Heart left ventricle (tissue), 16 donors: ENCODE measurements around the gene BRWD1. TPM values are rescaled to one million over a fixed set of nuclear protein-coding genes. Genes with fewer than 3 reads are reported as not detected.

Experiments used
- ATAC-seq, 4 donors: fragments of 200-7000 bp; cut with Tn5 transposase; one replicate each; pipeline ENCODE4 v1.9.1; 2020 to 2022; ENCODE audit warnings: moderate library complexity in 4 of 4, mild to moderate bottlenecking in 3 of 4, moderate number of reproducible peaks in 1 of 4
- DNase-seq, 5 donors: peaks; one replicate each; pipeline ENCODE4 v3.0.0-alpha.2; 2020
- H3K27ac ChIP-seq, 12 donors: fragments of 200-600 bp; sonication (generic) in 4 of 12; one replicate each; pipeline versions ENCODE4 v1.5.0 to v1.8.0; 2016 to 2022; ENCODE audit warnings: mild to moderate bottlenecking in 2 of 12
- H3K27me3 ChIP-seq, 9 donors: fragments of 200-600 bp; sonication (generic) in 2 of 9; one replicate each; pipeline versions ENCODE4 v1.5.1 to v1.8.0; 2016 to 2022; ENCODE audit warnings: mild to moderate bottlenecking in 3 of 9
- H3K36me3 ChIP-seq, 9 donors: fragments of 200-600 bp; sonication (generic) in 2 of 9; one replicate each; pipeline versions ENCODE4 v1.5.0 to v1.8.0; 2018 to 2022; ENCODE audit warnings: mild to moderate bottlenecking in 2 of 9
- H3K4me1 ChIP-seq, 12 donors: fragments of 200-600 bp; sonication (generic) in 4 of 12; one replicate each; pipeline versions ENCODE4 v1.5.0 to v1.8.0; 2016 to 2022; ENCODE audit warnings: mild to moderate bottlenecking in 3 of 12
- H3K4me3 ChIP-seq, 12 donors: fragments of 200-600 bp; sonication (generic) in 4 of 12; one replicate each; pipeline versions ENCODE4 v1.5.0 to v1.8.0; 2017 to 2022; ENCODE audit warnings: mild to moderate bottlenecking in 9 of 12, moderate library complexity in 4 of 12
- H3K9me3 ChIP-seq, 12 donors: fragments of 200-600 bp; sonication (generic) in 4 of 12; one replicate each; pipeline versions ENCODE4 v1.5.0 to v1.8.0; 2016 to 2022; ENCODE audit warnings: mild to moderate bottlenecking in 1 of 12
- POLR2A ChIP-seq, 2 donors: fragments of 450-650 bp; IDR thresholded peaks; one replicate each; pipeline ENCODE4 v1.6.1; 2017; ENCODE audit warnings: antibody characterized with exemption in 2 of 2, mild to moderate bottlenecking in 2 of 2, moderate library complexity in 2 of 2
- WGBS, 4 donors: extraction: QIAGEN DNeasy Blood & Tissue Kit in 2 of 4; methylation state at CpG; one replicate each; pipeline versions ENCODE4 v1.1.5 to v1.1.7; 2013 to 2018; 5-methylcytosine and 5-hydroxymethylcytosine counted together
- intact Hi-C, 10 donors: fragments of 100-400 bp; cut with DNase I; formaldehyde crosslinking; loops; one replicate each; pipeline versions ENCODE4 v1.11.1 to v1.14.2; 2022
- polyA plus RNA-seq, 2 donors: library from polyadenylated mRNA; stranded (reverse); fragments of 200-250 nt; gene quantifications; one replicate each; pipeline ENCODE4 v1.2.3, GENCODE V29; 2013
- total RNA-seq, 9 donors: library from RNA; depleted of rRNA in 2 of 9; stranded (reverse); fragments of >200 nt in 2 of 9; fragmentation: NEBNext Ultra II Directional in 3 of 9; extraction: Animal tissue kit (Norgen Biotek cat#: 25700) in 3 of 9; gene quantifications; one replicate each; pipeline versions ENCODE4 v1.1.0 to v1.2.4, GENCODE V29; 2016 to 2023
- TF ChIP-seq, protein P1 (sequence below), 12 donors: fragments of 200-600 bp; sonication (generic) in 4 of 12; IDR thresholded peaks; one replicate each; pipeline versions ENCODE4 v1.5.0 to v1.8.0; 2018 to 2022; ENCODE audit warnings: antibody characterized with exemption in 12 of 12, mild to moderate bottlenecking in 5 of 12
- donor health status: ischemic (EF 13 %, LVEDD 7.1; RV severe dilation, severe dysfunction).
- donor health status: healthy with polysubstance abuse.
- donor health status: DM: no; HTN: yes; CAD: no.
- donor health status: DM: no; HTN: no; CAD: no.
- donor health status: ischemic (EF 25% LVEDD 6.9; RV normal size, moderate dysfunction).
- donor health status: ischemic (EF 25% LVEDD 5.7; RV mildly dilated, moderate dysfunction).
- donor health status: healthy.
- donor health status: DM: yes; HTN: yes; CAD: no.
- donor health status: ischemic (EF 35%, LVEDD 5.7; RV mildly dilated, moderate dysfunction).
- donor health status: nonischemic (EF 11% LVEDD 7.7; RV severe dilation, severe dysfunction).
- donor health status: DM: yes; HTN: yes; CAD: no.
- donor health status: PGD.
- donor health status: ischemic (EF 29% LVEDD 5.4; RV normal size, mild dysfunction).
- donor health status: nonischemic (EF 23%, LVEDD 6.1; RV moderate dilation, normal function).

Gene BRWD1
- total and polyA plus RNA-seq, 11 donors, result 9.7 to 44.5 (median 32.0) TPM

DNA sequence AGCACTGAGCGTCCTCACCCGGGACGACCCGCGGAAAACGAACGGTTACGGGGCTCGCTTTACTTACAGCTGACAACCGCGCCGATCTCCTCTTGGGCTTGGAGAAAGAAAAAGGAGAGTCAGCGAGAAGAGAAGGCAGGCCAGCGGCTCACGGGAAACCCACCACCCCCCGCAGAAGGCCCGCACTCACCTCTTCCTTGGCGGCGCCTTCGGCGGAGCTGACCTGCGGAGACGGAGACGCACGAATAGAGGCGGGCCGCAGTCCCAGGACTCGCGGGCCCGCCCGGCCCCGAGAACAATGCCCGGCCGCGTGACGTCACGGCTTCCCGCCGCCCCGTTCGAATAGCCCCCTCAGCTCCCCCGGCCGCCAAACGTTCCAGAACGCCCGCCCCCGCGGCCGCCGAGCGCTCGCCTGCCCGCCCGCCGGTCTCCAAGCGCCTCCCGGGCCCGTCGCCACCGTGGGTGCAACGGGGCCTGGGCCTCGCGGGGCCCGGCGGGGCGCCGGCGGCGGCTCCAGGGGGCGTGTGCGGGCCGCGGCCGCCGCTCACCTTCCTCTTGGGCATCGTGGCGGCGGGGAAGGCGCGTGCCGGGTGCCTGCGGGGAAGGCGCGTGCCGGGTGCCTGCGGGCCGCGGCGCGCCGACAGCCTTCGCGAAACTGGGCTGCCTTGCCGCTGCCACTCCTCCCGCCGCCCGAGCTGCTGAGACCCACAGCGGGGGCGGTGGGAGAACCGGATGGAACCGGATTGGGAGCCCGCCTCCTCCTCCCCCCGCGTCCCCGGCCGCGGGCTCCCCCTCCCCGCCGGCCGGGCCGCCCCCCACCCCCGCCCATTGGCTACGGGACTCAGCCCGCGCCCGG lies 35.2 kb upstream of the BRWD1 start, which contains the start of gene HMGN1:
TSS of gene HMGN1 (minus strand) at position 734 of the 856 bp plus-strand sequence. CDS start at position 563, 171 bp downstream.
- 0 to 2% (median 1%) methylated on average over 4 to 115 of the region's 116 CpGs for WGBS, 4 donors
- H3K27ac ChIP-seq, result peak within 1 kb of the TSS; percentile 86 to 97 (median 93)
- H3K27me3 ChIP-seq, result no peaks in the 10 kb centered on the region
- H3K4me3 ChIP-seq, result peak within 1 kb of the TSS; percentile 62 to 93 (median 80)
- intact Hi-C loops, result loop anchor here (1.0 to 5.0 kb wide), 10 partner anchors 30 to 44 kb away; partner anchors contain the start of gene BRWD1 (in 6 of the 10)
- ATAC-seq, result peak in 3 of 4 donors; percentile 60 to 85 (median 71)
- DNase-seq, result peak; percentile 88 to 90 (median 89)
- H3K9me3 ChIP-seq, result peaks cover 0 to 5% (median 0%) of the 10 kb centered on the region in 12 donors
- peaks cover 0 to 40% (median 24%) of the 10 kb centered on the region in 12 donors for H3K4me1 ChIP-seq
- TF ChIP-seq, protein P1, sequence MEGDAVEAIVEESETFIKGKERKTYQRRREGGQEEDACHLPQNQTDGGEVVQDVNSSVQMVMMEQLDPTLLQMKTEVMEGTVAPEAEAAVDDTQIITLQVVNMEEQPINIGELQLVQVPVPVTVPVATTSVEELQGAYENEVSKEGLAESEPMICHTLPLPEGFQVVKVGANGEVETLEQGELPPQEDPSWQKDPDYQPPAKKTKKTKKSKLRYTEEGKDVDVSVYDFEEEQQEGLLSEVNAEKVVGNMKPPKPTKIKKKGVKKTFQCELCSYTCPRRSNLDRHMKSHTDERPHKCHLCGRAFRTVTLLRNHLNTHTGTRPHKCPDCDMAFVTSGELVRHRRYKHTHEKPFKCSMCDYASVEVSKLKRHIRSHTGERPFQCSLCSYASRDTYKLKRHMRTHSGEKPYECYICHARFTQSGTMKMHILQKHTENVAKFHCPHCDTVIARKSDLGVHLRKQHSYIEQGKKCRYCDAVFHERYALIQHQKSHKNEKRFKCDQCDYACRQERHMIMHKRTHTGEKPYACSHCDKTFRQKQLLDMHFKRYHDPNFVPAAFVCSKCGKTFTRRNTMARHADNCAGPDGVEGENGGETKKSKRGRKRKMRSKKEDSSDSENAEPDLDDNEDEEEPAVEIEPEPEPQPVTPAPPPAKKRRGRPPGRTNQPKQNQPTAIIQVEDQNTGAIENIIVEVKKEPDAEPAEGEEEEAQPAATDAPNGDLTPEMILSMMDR (IDR thresholded peaks at IDR 0.05), result no peak
- peak in 1 of 2 donors; percentile 31 for TF ChIP-seq POLR2A (IDR thresholded peaks at IDR 0.05)
- peaks cover 0 to 33% (median 23%) of the 10 kb centered on the region in 9 donors for H3K36me3 ChIP-seq

DNA sequence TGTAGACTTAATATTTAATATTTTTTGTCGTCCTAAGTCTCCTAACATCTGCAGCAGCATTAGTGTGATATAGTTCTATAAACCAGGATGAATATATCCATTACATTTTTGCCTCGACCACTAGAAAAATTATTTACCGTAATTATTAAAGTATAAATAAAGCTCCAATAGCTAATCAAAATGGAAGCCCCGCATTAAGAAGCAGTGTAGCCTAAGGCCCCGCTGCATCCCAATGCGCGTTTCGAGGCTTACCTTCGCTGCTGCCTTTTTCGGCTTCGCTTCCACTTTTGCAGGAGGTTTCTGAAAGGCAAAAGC lies 34.6 kb upstream of the BRWD1 start:
- peaks cover 0 to under 1% (median 0%) of the 10 kb centered on the region in 12 donors for H3K9me3 ChIP-seq
- intact Hi-C loops, result loop anchor here (1.0 to 5.0 kb wide), 9 partner anchors 31 to 44 kb away; partner anchors contain the start of gene BRWD1 (in 6 of the 10)
- H3K4me1 ChIP-seq, result peaks cover 0 to 40% (median 24%) of the 10 kb centered on the region in 12 donors
- peak in 1 of 4 donors; percentile 0 for ATAC-seq
- no peak for TF ChIP-seq POLR2A (IDR thresholded peaks at IDR 0.05)
- TF ChIP-seq, protein P1 (IDR thresholded peaks at IDR 0.05), result no peak
- no peak for DNase-seq
- no peaks in the 10 kb centered on the region for H3K27me3 ChIP-seq
- H3K36me3 ChIP-seq, result peaks cover 0 to 39% (median 28%) of the 10 kb centered on the region in 9 donors
- H3K4me3 ChIP-seq, result peak overlapping the region; percentile 62 to 93 (median 80)
- 1% methylated on average over 11 of the region's 11 CpGs for whole genome bisulfite sequencing, 4 donors
- peak overlapping the region; percentile 86 to 97 (median 93) for H3K27ac ChIP-seq

DNA sequence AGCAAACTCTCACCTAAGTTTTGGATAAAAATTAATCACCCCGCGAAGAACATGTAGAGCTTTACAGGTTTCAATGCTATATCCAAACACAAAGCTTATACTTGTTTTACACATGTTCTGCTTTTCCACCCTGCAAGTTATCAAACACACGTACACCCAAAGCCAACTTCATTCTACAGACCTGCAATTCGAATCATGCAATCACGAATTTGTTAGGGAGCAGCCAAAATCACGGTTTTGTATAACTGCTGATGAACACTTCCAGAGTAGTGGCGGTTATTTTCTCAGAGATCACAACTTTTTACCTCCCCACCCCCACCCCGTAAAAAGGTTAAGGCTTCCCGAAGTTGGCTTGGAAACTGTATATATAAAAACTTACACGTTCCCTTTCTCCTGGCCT lies 34.1 kb upstream of the BRWD1 start:
- Histone ChIP-seq H3K4me1 (peaks cover 0 to 40% (median 24%) of the 10 kb centered on the region in 12 donors), H3K27me3 (no peaks in the 10 kb centered on the region), H3K4me3 (peak overlapping the region; percentile 62 to 93 (median 80)), H3K9me3 (no peaks in the 10 kb centered on the region), H3K36me3 (peaks cover 0 to 42% (median 32%) of the 10 kb centered on the region in 9 donors), H3K27ac (peak overlapping the region in 10 of 12 donors; percentile 89 to 97 (median 93))
- DNase-seq (no peak), ATAC-seq (no peak)
- no peak for TF ChIP-seq POLR2A (IDR thresholded peaks at IDR 0.05)
- TF ChIP-seq, protein P1 (IDR thresholded peaks at IDR 0.05), result no peak
- intact Hi-C loops, result loop anchor here in 5 of 10 donors (2.0 to 5.0 kb wide), 3 partner anchors 33 to 45 kb away; no protein-coding TSS in a partner anchor
- WGBS, 4 donors, result 7 to 15% (median 15%) methylated on average over 10 of the region's 10 CpGs
